Endothelial cell of umbilical vein (primary cell): ENCODE measurements around the gene CDK6. TPM values are rescaled to one million over a fixed set of nuclear protein-coding genes. Genes with fewer than 3 reads are reported as not detected.

Experiments
- BruUV-seq: library from RNA; stranded (reverse); fragments of 400-500 nt; replicated peaks from 2 replicates; lab custom pipeline; 2021; lab: Mats Ljungman, UMichigan
- CTCF ChIA-PET: fragments of 300-600, 350-600 bp; sonication (Branson Sonifier 250); formaldehyde crosslinking; loops from one replicate; lab custom pipeline; 2021; ENCODE audit warnings: antibody characterized with exemption, inconsistent platforms; lab: Charles Lee
- POLR2A ChIA-PET: fragments of 300-600, 350-600 bp; sonication (Branson Sonifier 250); formaldehyde crosslinking; loops from one replicate; lab custom pipeline; 2021; ENCODE audit warnings: antibody characterized with exemption, inconsistent platforms; lab: Charles Lee
- DNase-seq: peaks from one replicate; pipeline ENCODE4 v3.0.0-alpha.2; 2011; ENCODE audit warnings: low read depth, low spot score
- FAIRE-seq: peaks from 2 replicates; lab custom pipeline; 2011; peaks lifted over from hg19 to GRCh38; lab: Jason Lieb, UNC
- H2AFZ ChIP-seq: 2 replicates; pipeline ENCODE4 v1.6.0; 2012; ENCODE audit warnings: low read depth, low read length, control low read depth, inconsistent platforms
- H3K27ac ChIP-seq: 2 replicates; pipeline ENCODE4 v1.5.1; 2011; ENCODE audit warnings: low read depth, mild to moderate bottlenecking, control low read depth, low read length, moderate library complexity; ENCODE audit not compliant: insufficient read depth
- H3K27me3 ChIP-seq, 2 experiments: 2 replicates each; pipeline versions ENCODE4 v1.6.0 to v1.6.1; 2011; ENCODE audit warnings: low read length in 2 of 2, mixed read lengths in 1 of 2; ENCODE audit not compliant: control insufficient read depth in 2 of 2, insufficient read depth in 2 of 2
- H3K36me3 ChIP-seq, 2 experiments: 2 replicates in 1 of 2; 3 replicates in 1 of 2; pipeline ENCODE4 v1.5.1; 2011; ENCODE audit warnings: low read length in 2 of 2, mild to moderate bottlenecking in 1 of 2, moderate library complexity in 1 of 2; ENCODE audit not compliant: control insufficient read depth in 2 of 2, insufficient read depth in 2 of 2; ENCODE audit errors: extremely low read depth in 1 of 2
- H3K4me1 ChIP-seq: 3 replicates; pipeline ENCODE4 v1.5.1; 2011; ENCODE audit warnings: mild to moderate bottlenecking, low read length; ENCODE audit not compliant: control insufficient read depth, insufficient read depth; ENCODE audit errors: extremely low read depth
- H3K4me2 ChIP-seq: 2 replicates; pipeline ENCODE4 v1.6.1; 2011; ENCODE audit warnings: low read length, control low read depth, mixed read lengths; ENCODE audit not compliant: insufficient read depth
- H3K4me3 ChIP-seq, 3 experiments: fragments of 200-600 bp in 1 of 3; sonication (generic), shearing (Covaris generic) in 1 of 3; replicated peaks in 1 of 3; 2 replicates each; pipeline ENCODE4 v1.5.1; 2011 to 2016; ENCODE audit warnings: control low read depth in 3 of 3, low read length in 3 of 3, mild to moderate bottlenecking in 2 of 3, inconsistent platforms in 1 of 3, low read depth in 1 of 3, moderate library complexity in 1 of 3; ENCODE audit not compliant: insufficient read depth in 1 of 3
- H3K79me2 ChIP-seq: 2 replicates; pipeline ENCODE4 v1.6.0; 2012; ENCODE audit warnings: low read length, inconsistent platforms; ENCODE audit not compliant: control insufficient read depth, insufficient read depth
- H3K9ac ChIP-seq: replicated peaks from 2 replicates; pipeline ENCODE3; 2011; ENCODE audit warnings: low read length, control low read depth; ENCODE audit not compliant: insufficient read depth; ENCODE audit errors: extremely low read depth
- H3K9me1 ChIP-seq: replicated peaks from 3 replicates; pipeline ENCODE4 v1.6.0; 2011; ENCODE audit warnings: mild to moderate bottlenecking, low read length; ENCODE audit not compliant: control insufficient read depth, insufficient read depth; ENCODE audit errors: extremely low read depth
- H3K9me3 ChIP-seq: replicated peaks from 2 replicates; pipeline ENCODE4 v1.5.1; 2012; ENCODE audit warnings: low read length, inconsistent platforms; ENCODE audit not compliant: control insufficient read depth, insufficient read depth
- H4K20me1 ChIP-seq: replicated peaks from 2 replicates; pipeline ENCODE3; 2011; ENCODE audit warnings: mild to moderate bottlenecking, low read length; ENCODE audit not compliant: control insufficient read depth, insufficient read depth; ENCODE audit errors: extremely low read depth
- EZH2 ChIP-seq: IDR thresholded peaks from 2 replicates; pipeline ENCODE4 v1.6.1; 2012; ENCODE audit warnings: borderline replicate concordance, low read depth, mild to moderate bottlenecking, moderate library complexity, low read length, inconsistent platforms; ENCODE audit not compliant: severe bottlenecking
- FOS ChIP-seq: IDR thresholded peaks from 2 replicates; pipeline ENCODE4 v1.6.1; 2011; ENCODE audit warnings: mild to moderate bottlenecking, low read length, moderate library complexity, borderline replicate concordance; ENCODE audit not compliant: insufficient read depth
- GATA2 ChIP-seq: IDR thresholded peaks from 2 replicates; pipeline ENCODE4 v1.7.0; 2011; ENCODE audit warnings: low read depth, mild to moderate bottlenecking, moderate library complexity, mixed read lengths, low read length; ENCODE audit not compliant: insufficient read length, insufficient read depth
- JUN ChIP-seq: IDR thresholded peaks from 2 replicates; pipeline ENCODE4 v1.6.1; 2011; ENCODE audit warnings: borderline replicate concordance, low read depth; ENCODE audit not compliant: insufficient read length, insufficient read depth
- MYC ChIP-seq: IDR thresholded peaks from one replicate; pipeline ENCODE4 v1.6.1; 2011; ENCODE audit warnings: mild to moderate bottlenecking, low read depth, low read length
- POLR2A ChIP-seq: IDR thresholded peaks from 2 replicates; pipeline ENCODE4 v1.6.1; 2012; ENCODE audit warnings: low read depth, mild to moderate bottlenecking, control low read depth, low read length
- POLR2AphosphoS5 ChIP-seq: IDR thresholded peaks from 2 replicates; pipeline ENCODE4 v1.6.1; 2012; ENCODE audit warnings: low read depth, mild to moderate bottlenecking, control low read depth, low read length, moderate library complexity; ENCODE audit not compliant: insufficient read depth
- dilution Hi-C: fragments of 300-500 bp; cut with MboI; formaldehyde crosslinking; loops from one replicate; pipeline ENCODE4 v1.15.0; 2019; ENCODE audit warnings: low sequenced_read_pairs; ENCODE audit not compliant: extremely low pct_ligation_motif_present
- intact Hi-C: fragments of 100-400 bp; cut with micrococcal nuclease; formaldehyde crosslinking; loops from one replicate; pipeline ENCODE4 v1.10.0; 2022
- polyA plus RNA-seq, 4 experiments: library from polyadenylated mRNA; depleted of rRNA in 3 of 4; stranded (reverse) in 3 of 4; unstranded in 1 of 4; fragments of >200 nt; gene quantifications; 2 replicates each; pipeline versions ENCODE4 v1.2.1 to v1.2.3, GENCODE V29; 2011 to 2012; ENCODE audit warnings: missing spikeins in 1 of 4
- total RNA-seq: library from RNA; stranded (reverse); gene quantifications from 2 replicates; pipeline ENCODE4 v1.2.3, GENCODE V29; 2021
- TF ChIP-seq, protein P1 (sequence below): IDR thresholded peaks from 2 replicates; pipeline ENCODE4 v1.6.1; 2011; ENCODE audit not compliant: insufficient read depth, insufficient read length
- TF ChIP-seq, protein P2 (sequence below), 2 donors: IDR thresholded peaks; 1 replicate in 1 of 2; 2 replicates in 1 of 2; pipeline ENCODE4 v1.5.1; 2011; ENCODE audit warnings: low read length in 2 of 2, mild to moderate bottlenecking in 2 of 2, moderate library complexity in 2 of 2, control low read depth in 1 of 2, inconsistent platforms in 1 of 2, low read depth in 1 of 2; ENCODE audit not compliant: insufficient read depth in 1 of 2; ENCODE audit errors: extremely low read depth in 1 of 2

The CDK6 gene
- total and polyA plus RNA-seq, 2 donors (not counting 3 experiments of a cell fraction or from before 2014, with no cell fraction given) = 6.0 to 28.2 TPM

DNA sequence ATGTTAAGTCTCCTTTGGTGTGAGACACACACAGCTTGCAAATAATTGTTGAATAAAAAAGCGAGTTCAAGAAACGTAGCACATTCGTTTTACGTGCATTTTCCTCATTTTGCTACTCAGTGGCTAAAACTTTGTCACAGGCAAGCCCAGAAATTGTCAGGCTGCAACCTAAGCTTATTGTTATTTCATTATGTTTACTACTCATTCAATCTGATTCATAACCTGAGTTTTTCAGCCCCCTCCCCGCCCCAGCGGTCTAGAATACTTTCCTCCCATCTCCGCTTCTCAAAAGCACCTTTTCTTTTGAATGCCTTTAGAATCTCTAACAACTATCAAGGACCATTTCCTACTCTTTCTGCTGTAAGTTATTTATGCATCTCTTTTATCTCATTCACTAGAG is 247.3 kb downstream of the CDK6 start:
- Histone ChIP-seq H3K9me1 (no peaks in the 10 kb centered on the region), H3K27ac (no peak overlapping the region), H3K9ac (peak overlapping the region; percentile 81), H3K27me3 (no peaks in the 10 kb centered on the region), H4K20me1 (peaks cover 18% of the 10 kb centered on the region), H3K4me3 (peak overlapping the region; percentile 85 to 95 (median 94)), H3K4me1 (peaks cover 12% of the 10 kb centered on the region), H2AFZ (no peak overlapping the region), H3K9me3 (no peaks in the 10 kb centered on the region), H3K79me2 (peaks cover 58% of the 10 kb centered on the region), H3K36me3 (peaks cover 0 to 2% of the 10 kb centered on the region in 2 experiments), H3K4me2 (peak overlapping the region; percentile 98)
- peak; percentile 4 for DNase-seq
- TF ChIP-seq, protein P1, sequence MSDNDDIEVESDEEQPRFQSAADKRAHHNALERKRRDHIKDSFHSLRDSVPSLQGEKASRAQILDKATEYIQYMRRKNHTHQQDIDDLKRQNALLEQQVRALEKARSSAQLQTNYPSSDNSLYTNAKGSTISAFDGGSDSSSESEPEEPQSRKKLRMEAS = no peak
- no peak for TF ChIP-seq JUN
- no peak for TF ChIP-seq MYC
- TF ChIP-seq POLR2AphosphoS5 = no peak
- no peak for TF ChIP-seq FOS
- no peak for TF ChIP-seq POLR2A
- no peak for TF ChIP-seq EZH2
- TF ChIP-seq, protein P2, sequence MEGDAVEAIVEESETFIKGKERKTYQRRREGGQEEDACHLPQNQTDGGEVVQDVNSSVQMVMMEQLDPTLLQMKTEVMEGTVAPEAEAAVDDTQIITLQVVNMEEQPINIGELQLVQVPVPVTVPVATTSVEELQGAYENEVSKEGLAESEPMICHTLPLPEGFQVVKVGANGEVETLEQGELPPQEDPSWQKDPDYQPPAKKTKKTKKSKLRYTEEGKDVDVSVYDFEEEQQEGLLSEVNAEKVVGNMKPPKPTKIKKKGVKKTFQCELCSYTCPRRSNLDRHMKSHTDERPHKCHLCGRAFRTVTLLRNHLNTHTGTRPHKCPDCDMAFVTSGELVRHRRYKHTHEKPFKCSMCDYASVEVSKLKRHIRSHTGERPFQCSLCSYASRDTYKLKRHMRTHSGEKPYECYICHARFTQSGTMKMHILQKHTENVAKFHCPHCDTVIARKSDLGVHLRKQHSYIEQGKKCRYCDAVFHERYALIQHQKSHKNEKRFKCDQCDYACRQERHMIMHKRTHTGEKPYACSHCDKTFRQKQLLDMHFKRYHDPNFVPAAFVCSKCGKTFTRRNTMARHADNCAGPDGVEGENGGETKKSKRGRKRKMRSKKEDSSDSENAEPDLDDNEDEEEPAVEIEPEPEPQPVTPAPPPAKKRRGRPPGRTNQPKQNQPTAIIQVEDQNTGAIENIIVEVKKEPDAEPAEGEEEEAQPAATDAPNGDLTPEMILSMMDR (IDR thresholded peaks at IDR 0.05; ENCODE audit: extremely low read depth in 1 of 2, insufficient read depth in 1 of 2, low read depth in 1 of 2, low read length in 2 of 2) = no peak
- TF ChIP-seq GATA2 = no peak
- no TSS peak for BruUV-seq
- POLR2A ChIA-PET = no interaction called here
- CTCF ChIA-PET = interaction anchor here (2.2 kb wide), 1 partner anchor 11 kb away, joined by 6 read pairs; no protein-coding TSS in a partner anchor
- FAIRE-seq = no peak
- intact Hi-C loops (no loop called here), dilution Hi-C loops (no loop called here)
